ENCODE data around the gene GABRP. TPM values are rescaled to one million over a fixed set of nuclear protein-coding genes. Genes with fewer than 3 reads are reported as not detected.

GABRP gene
- total and polyA plus RNA-seq, 2 donors (not counting 3 experiments of a cell fraction or from before 2014, with no cell fraction given) = 0.66 to 3.0 TPM

DNA sequence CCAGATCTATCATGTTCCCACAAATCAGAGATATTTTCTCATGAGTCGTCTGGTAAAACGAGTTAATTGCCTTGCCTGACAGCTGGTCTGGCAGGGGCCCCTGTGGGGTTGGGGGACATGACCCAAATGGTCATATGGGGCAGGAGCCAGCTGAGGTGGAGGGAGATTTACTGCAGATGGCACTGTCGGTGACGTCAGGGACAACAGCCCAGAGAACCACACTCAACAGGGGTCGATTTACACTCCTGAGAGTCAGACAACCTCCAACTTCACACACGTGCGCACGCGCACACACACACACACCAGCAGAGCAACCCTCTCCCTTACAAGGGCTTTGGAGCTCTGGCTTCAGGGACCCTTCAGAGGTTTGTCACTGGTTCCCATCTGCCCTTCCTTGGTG is 23.4 kb upstream of the GABRP start:
- CTCF ChIA-PET = no interaction called here
- Histone ChIP-seq H3K4me2 (ENCODE audit: insufficient read depth, low read length) (no peak overlapping the region), H3K9ac (replicated peaks; ENCODE audit: extremely low read depth, insufficient read depth, low read length) (no peak overlapping the region), H2AFZ (ENCODE audit: low read depth, low read length) (no peak overlapping the region), H3K4me3 (replicated peaks in 1 of 3; ENCODE audit: insufficient read depth in 1 of 3, low read depth in 1 of 3, low read length in 3 of 3) (no peak overlapping the region), H4K20me1 (replicated peaks; ENCODE audit: control insufficient read depth, extremely low read depth, insufficient read depth, low read length) (no peaks in the 10 kb centered on the region), H3K4me1 (ENCODE audit: control insufficient read depth, extremely low read depth, insufficient read depth, low read length) (peaks cover 11% of the 10 kb centered on the region), H3K27ac (ENCODE audit: insufficient read depth, low read depth, low read length) (no peak overlapping the region), H3K79me2 (ENCODE audit: control insufficient read depth, insufficient read depth, low read length) (no peaks in the 10 kb centered on the region), H3K27me3 (ENCODE audit: control insufficient read depth in 2 of 2, insufficient read depth in 2 of 2, low read length in 2 of 2) (no peaks in the 10 kb centered on the region), H3K36me3 (ENCODE audit: control insufficient read depth in 2 of 2, extremely low read depth in 1 of 2, insufficient read depth in 2 of 2, low read length in 2 of 2) (no peaks in the 10 kb centered on the region), H3K9me3 (replicated peaks; ENCODE audit: control insufficient read depth, insufficient read depth, low read length) (no peaks in the 10 kb centered on the region), H3K9me1 (replicated peaks; ENCODE audit: control insufficient read depth, extremely low read depth, insufficient read depth, low read length) (no peaks in the 10 kb centered on the region)
- no TSS peak for BruUV-seq (replicated peaks)
- intact Hi-C loops (cut with micrococcal nuclease) (no loop called here), dilution Hi-C loops (cut with MboI; ENCODE audit: extremely low pct_ligation_motif_present, low sequenced_read_pairs) (no loop called here)
- DNase-seq (ENCODE audit: low read depth, low spot score) (no peak), FAIRE-seq (no peak)
- POLR2A ChIA-PET = no interaction called here
- TF ChIP-seq POLR2AphosphoS5 (IDR thresholded peaks at IDR 0.05; ENCODE audit: insufficient read depth, low read depth, low read length) (no peak), JUN (IDR thresholded peaks at IDR 0.05; ENCODE audit: borderline replicate concordance, insufficient read depth, insufficient read length, low read depth) (no peak), MYC (IDR thresholded peaks at IDR 0.05; ENCODE audit: low read depth, low read length) (no peak), FOS (IDR thresholded peaks at IDR 0.05; ENCODE audit: borderline replicate concordance, insufficient read depth, low read length) (no peak), POLR2A (IDR thresholded peaks at IDR 0.05; ENCODE audit: low read depth, low read length) (no peak), GATA2 (IDR thresholded peaks at IDR 0.05; ENCODE audit: insufficient read depth, insufficient read length, low read depth, low read length) (no peak), EZH2 (IDR thresholded peaks at IDR 0.05; ENCODE audit: borderline replicate concordance, low read depth, low read length, severe bottlenecking) (no peak)
- TF ChIP-seq, protein P1, sequence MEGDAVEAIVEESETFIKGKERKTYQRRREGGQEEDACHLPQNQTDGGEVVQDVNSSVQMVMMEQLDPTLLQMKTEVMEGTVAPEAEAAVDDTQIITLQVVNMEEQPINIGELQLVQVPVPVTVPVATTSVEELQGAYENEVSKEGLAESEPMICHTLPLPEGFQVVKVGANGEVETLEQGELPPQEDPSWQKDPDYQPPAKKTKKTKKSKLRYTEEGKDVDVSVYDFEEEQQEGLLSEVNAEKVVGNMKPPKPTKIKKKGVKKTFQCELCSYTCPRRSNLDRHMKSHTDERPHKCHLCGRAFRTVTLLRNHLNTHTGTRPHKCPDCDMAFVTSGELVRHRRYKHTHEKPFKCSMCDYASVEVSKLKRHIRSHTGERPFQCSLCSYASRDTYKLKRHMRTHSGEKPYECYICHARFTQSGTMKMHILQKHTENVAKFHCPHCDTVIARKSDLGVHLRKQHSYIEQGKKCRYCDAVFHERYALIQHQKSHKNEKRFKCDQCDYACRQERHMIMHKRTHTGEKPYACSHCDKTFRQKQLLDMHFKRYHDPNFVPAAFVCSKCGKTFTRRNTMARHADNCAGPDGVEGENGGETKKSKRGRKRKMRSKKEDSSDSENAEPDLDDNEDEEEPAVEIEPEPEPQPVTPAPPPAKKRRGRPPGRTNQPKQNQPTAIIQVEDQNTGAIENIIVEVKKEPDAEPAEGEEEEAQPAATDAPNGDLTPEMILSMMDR (IDR thresholded peaks at IDR 0.05; ENCODE audit: extremely low read depth in 1 of 2, insufficient read depth in 1 of 2, low read depth in 1 of 2, low read length in 2 of 2) = no peak
- TF ChIP-seq, protein P2, sequence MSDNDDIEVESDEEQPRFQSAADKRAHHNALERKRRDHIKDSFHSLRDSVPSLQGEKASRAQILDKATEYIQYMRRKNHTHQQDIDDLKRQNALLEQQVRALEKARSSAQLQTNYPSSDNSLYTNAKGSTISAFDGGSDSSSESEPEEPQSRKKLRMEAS (IDR thresholded peaks at IDR 0.05; ENCODE audit: insufficient read depth, insufficient read length) = no peak

Measured in endothelial cell of umbilical vein (primary cell).